ENCODE data around the gene ECM1.

GRCh38 chr1:150493175-150493574 lies 14.7 kb upstream of the ECM1 start:
- TF ChIP-seq CTCF (optimal IDR thresholded peaks at IDR 0.05 in 1 of 3, IDR thresholded peaks at IDR 0.05 in 1 of 3, conservative IDR thresholded peaks at IDR 0.05 in 1 of 3; ENCODE audit: extremely low read depth in 1 of 3, insufficient read depth in 2 of 3, low read length in 3 of 3) (no peak), EZH2 (IDR thresholded peaks at IDR 0.05; ENCODE audit: low read length) (no peak)

Data from keratinocyte (primary cell).